K562 (cell line): ENCODE data around the gene MAGEA4. TPM values are rescaled to one million over a fixed set of nuclear protein-coding genes. Genes with fewer than 3 reads are reported as not detected.

Experiments used
- ATAC-seq: fragments of 200-7000 bp; cut with Tn5 transposase; 3 replicates; pipeline ENCODE4 v1.9.1; 2020; ENCODE audit warnings: moderate library complexity
- BruUV-seq: library from RNA; stranded (reverse); fragments of 400-500 nt; replicated peaks from 2 replicates; lab custom pipeline; 2021; lab: Mats Ljungman, UMichigan
- CTCF ChIA-PET: fragments of 300-600 bp; formaldehyde crosslinking; extraction: SDS; loops from one replicate; lab custom pipeline; 2021; ENCODE audit warnings: low intra/inter-chr PET ratio; lab: Yijun Ruan, JAX
- POLR2A ChIA-PET: fragments of 300-600, 350-650 bp; sonication (Branson Sonifier 250); formaldehyde crosslinking; extraction: SDS; loops from one replicate; lab custom pipeline; 2021; ENCODE audit warnings: antibody characterized with exemption, inconsistent platforms; lab: Yijun Ruan, JAX
- DNase-seq, 4 experiments: peaks; one replicate each; pipeline versions ENCODE4 v3.0.0 to v3.0.0-alpha.2; 2011 to 2018; ENCODE audit warnings: low spot score in 3 of 4, mixed read lengths in 3 of 4; ENCODE audit errors: extremely low read depth in 1 of 4
- FAIRE-seq: peaks from 2 replicates; lab custom pipeline; 2011; peaks lifted over from hg19 to GRCh38; lab: Jason Lieb, UNC
- H2AFZ ChIP-seq: 2 replicates; pipeline ENCODE4 v1.6.0; 2011; ENCODE audit warnings: low read depth, low read length, control low read depth, inconsistent platforms
- H3K27ac ChIP-seq: fragments of 200-600 bp; 3 replicates; pipeline ENCODE4 v1.8.0; 2011; ENCODE audit warnings: low read depth, mild to moderate bottlenecking, control low read depth, inconsistent platforms, low read length, moderate library complexity, mixed read lengths; ENCODE audit errors: extremely low read depth
- H3K27me3 ChIP-seq, 2 experiments: fragments of 300-600 bp in 1 of 2; 2 replicates in 1 of 2; 3 replicates in 1 of 2; pipeline versions ENCODE4 v1.6.0 to v1.8.0; 2011; ENCODE audit warnings: inconsistent platforms in 2 of 2, low read length in 2 of 2, mild to moderate bottlenecking in 1 of 2, mixed read lengths in 1 of 2, moderate library complexity in 1 of 2; ENCODE audit not compliant: control insufficient read depth in 2 of 2, insufficient read depth in 2 of 2
- H3K36me3 ChIP-seq: fragments of 300-600 bp; 3 replicates; pipeline ENCODE4 v1.8.0; 2011; ENCODE audit warnings: mild to moderate bottlenecking, low read length, inconsistent platforms; ENCODE audit not compliant: control insufficient read depth, insufficient read depth
- H3K4me1 ChIP-seq, 2 experiments: fragments of 200-600 bp in 1 of 2; replicated peaks in 1 of 2; 2 replicates in 1 of 2; 3 replicates in 1 of 2; pipeline versions ENCODE4 v1.5.1 to v1.8.0; 2011; ENCODE audit warnings: inconsistent platforms in 2 of 2, low read length in 2 of 2, mild to moderate bottlenecking in 1 of 2, mixed read lengths in 1 of 2, moderate library complexity in 1 of 2; ENCODE audit not compliant: control insufficient read depth in 2 of 2, insufficient read depth in 2 of 2
- H3K4me2 ChIP-seq: 2 replicates; pipeline ENCODE4 v1.6.1; 2011; ENCODE audit warnings: low read length, control low read depth, inconsistent platforms, mixed read lengths; ENCODE audit not compliant: insufficient read depth
- H3K4me3 ChIP-seq: fragments of 200-600 bp; sonication (generic), shearing (Covaris generic); 2 replicates; pipeline ENCODE4 v1.5.1; 2016; ENCODE audit warnings: control low read depth, inconsistent platforms
- H3K79me2 ChIP-seq: fragments of 200-600 bp; 3 replicates; pipeline ENCODE4 v1.8.0; 2011; ENCODE audit warnings: low read length, inconsistent platforms; ENCODE audit not compliant: control insufficient read depth, insufficient read depth
- H3K9ac ChIP-seq, 2 experiments: 2 replicates each; pipeline versions ENCODE4 v1.6.0 to v1.6.1; 2011; ENCODE audit warnings: low read depth in 2 of 2, low read length in 2 of 2, control low read depth in 1 of 2, inconsistent platforms in 1 of 2, mild to moderate bottlenecking in 1 of 2, mixed read lengths in 1 of 2; ENCODE audit not compliant: insufficient read depth in 1 of 2
- H3K9me1 ChIP-seq: one replicate; pipeline ENCODE4 v1.6.0; 2011; ENCODE audit warnings: inconsistent platforms, mild to moderate bottlenecking, low read length, moderate library complexity; ENCODE audit not compliant: control insufficient read depth, insufficient read depth
- H3K9me3 ChIP-seq: replicated peaks from 2 replicates; pipeline ENCODE4 v1.5.1; 2011; ENCODE audit warnings: low read depth, low read length, inconsistent platforms; ENCODE audit not compliant: control insufficient read depth, insufficient read depth
- H4K20me1 ChIP-seq: replicated peaks from 2 replicates; pipeline ENCODE4 v1.6.1; 2011; ENCODE audit warnings: low read length, inconsistent platforms, mixed read lengths; ENCODE audit not compliant: control insufficient read depth, insufficient read depth
- BHLHE40 ChIP-seq: IDR thresholded peaks from 2 replicates; pipeline ENCODE4 v1.6.1; 2011; ENCODE audit warnings: low read length, improper control_type of control experiment
- HDAC6 ChIP-seq: IDR thresholded peaks from 2 replicates; pipeline ENCODE4 v1.6.1; 2012; ENCODE audit warnings: low read depth, mild to moderate bottlenecking, control low read depth, inconsistent platforms, low read length, moderate library complexity
- MTA3 ChIP-seq: fragments of 450-650 bp; formaldehyde crosslinking; IDR thresholded peaks from 2 replicates; pipeline ENCODE4 v1.6.1; 2017; ENCODE audit warnings: mild to moderate bottlenecking, borderline replicate concordance
- RBM22 ChIP-seq: fragments of 200-400 bp; formaldehyde crosslinking; IDR thresholded peaks from 2 replicates; pipeline ENCODE4 v1.6.1; 2018; ENCODE audit warnings: low read length, low read depth; ENCODE audit not compliant: poor library complexity, severe bottlenecking
- RFX5 ChIP-seq: IDR thresholded peaks from 2 replicates; pipeline ENCODE4 v1.6.1; 2011; ENCODE audit warnings: low read depth, mild to moderate bottlenecking, improper control_type of control experiment, low read length
- TRIM24 ChIP-seq, 2 experiments: fragments of 450-650 bp; IDR thresholded peaks; 2 replicates each; pipeline ENCODE4 v1.6.1; 2016
- ZNF174 ChIP-seq: fragments of 250-450 bp; sonication (Bioruptor Pico); IDR thresholded peaks from 2 replicates; pipeline ENCODE4 v1.4.0; 2020; ENCODE audit warnings: mild to moderate bottlenecking
- WGBS: fragments of 100-300 bp; shearing (Covaris generic); methylation state at CpG from one replicate; pipeline ENCODE4 v1.1.6; 2016; ENCODE audit warnings: low coverage, mixed read lengths; ENCODE audit not compliant: insufficient coverage; ENCODE audit errors: missing lambda C conversion rate; 5-methylcytosine and 5-hydroxymethylcytosine counted together
- in situ Hi-C: fragments of 300-500 bp; cut with MboI; formaldehyde crosslinking; loops from 4 replicates; pipeline ENCODE4 v1.15.0; 2018; ENCODE audit warnings: inconsistent platforms, mixed read lengths
- intact Hi-C: fragments of 100-400 bp; cut with micrococcal nuclease; formaldehyde crosslinking; loops from 2 replicates; pipeline ENCODE4 v1.14.2; 2022
- polyA plus RNA-seq, 8 experiments: library from polyadenylated mRNA; depleted of rRNA in 4 of 8; stranded (reverse) in 5 of 8; unstranded in 3 of 8; fragments of >200 nt; fragmentation: Nextera tagmentation in 2 of 8; fragmentation: Illumina TruSeq in 1 of 8; extraction: Ambion mirVana in 2 of 8; extraction: Trizol in 1 of 8; gene quantifications; 2 replicates each; pipeline versions ENCODE4 v1.2.1 to v1.2.3, GENCODE V29; 2011 to 2014; ENCODE audit warnings: inconsistent platforms in 1 of 8, missing spikeins in 1 of 8
- total RNA-seq, 7 experiments: library from RNA; depleted of rRNA in 6 of 7; stranded (reverse); fragments of >200 nt in 6 of 7; fragmentation: Illumina TruSeq in 2 of 7; extraction: Trizol in 2 of 7; gene quantifications; 2 replicates each; pipeline versions ENCODE4 v1.2.1 to v1.2.3, GENCODE V29; 2011 to 2021; ENCODE audit warnings: low replicate concordance in 1 of 7
- TF ChIP-seq, protein P1 (sequence below): sonication (generic); formaldehyde crosslinking; IDR thresholded peaks from 2 replicates; pipeline ENCODE4 v1.9.0; 2022; ENCODE audit warnings: mild to moderate bottlenecking, missing genetic modification reagents
- TF ChIP-seq, protein P2 (sequence below): sonication (generic); formaldehyde crosslinking; IDR thresholded peaks from 2 replicates; pipeline ENCODE4 v1.5.0; 2020; ENCODE audit warnings: missing genetic modification reagents

MAGEA4 gene
- total and polyA plus RNA-seq, 9 of the 15 experiments (the other 6 are each of a cell fraction or from before 2014, with no cell fraction given), result 0.42 to 1.9 (median 0.69) TPM

DNA sequence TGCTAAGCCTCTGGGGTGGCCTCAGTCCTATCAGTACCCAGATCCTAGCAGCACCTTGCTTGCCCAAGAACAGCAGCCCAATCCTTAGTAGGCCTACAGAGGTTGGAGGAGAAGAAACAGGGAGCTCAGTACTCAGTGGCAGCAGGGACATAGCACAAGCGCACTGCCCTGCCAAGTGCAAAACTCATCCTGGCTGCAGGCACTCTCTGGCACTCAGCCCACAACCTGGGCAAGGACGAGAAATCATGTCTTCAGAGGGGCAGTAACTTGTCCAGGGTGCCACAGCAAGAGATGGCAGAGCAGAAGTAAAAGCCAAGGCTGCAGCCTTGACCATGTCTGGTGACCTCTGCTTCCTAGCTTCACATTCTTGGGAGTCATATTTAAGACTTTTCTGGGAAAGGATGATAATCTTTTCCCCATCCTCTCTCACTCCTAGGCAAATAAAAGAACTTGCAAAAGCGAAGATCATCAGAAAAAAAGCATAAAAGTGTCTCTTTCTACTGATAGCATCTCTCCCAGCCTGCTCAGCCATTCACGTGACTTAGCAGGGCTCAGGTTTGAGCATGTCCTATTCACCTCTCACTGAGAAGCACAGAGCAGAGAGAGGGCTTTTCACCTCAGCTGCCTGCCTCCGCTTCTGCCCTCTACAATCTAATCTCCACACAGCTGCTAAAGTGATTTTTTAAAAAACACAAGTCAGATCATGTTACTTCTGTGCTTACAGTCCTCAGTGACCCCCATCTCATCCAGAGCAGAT, 37.2 kb upstream of the MAGEA4 start:
- no peak overlapping the region for H3K27ac ChIP-seq
- BruUV-seq, result no TSS peak
- H3K4me2 ChIP-seq, result 0 out of 2 replicates have a peak overlapping the region, but pooled peaks have one; percentile 25
- no peak overlapping the region for H3K9ac ChIP-seq
- no peaks in the 10 kb centered on the region for H3K79me2 ChIP-seq
- in situ Hi-C loops (no loop called here), intact Hi-C loops (no loop called here)
- no peaks in the 10 kb centered on the region for H3K9me3 ChIP-seq
- ChIA-PET CTCF (no interaction called here), POLR2A (no interaction called here)
- ATAC-seq (no peak; the same call in 2 of the 3 replicates), FAIRE-seq (no peak), DNase-seq (no peak)
- H3K9me1 ChIP-seq, result no peaks in the 10 kb centered on the region
- H3K4me3 ChIP-seq, result no peak overlapping the region
- no peaks in the 10 kb centered on the region for H3K36me3 ChIP-seq
- H4K20me1 ChIP-seq, result no peaks in the 10 kb centered on the region
- no peak for TF ChIP-seq ZNF174
- no peak for TF ChIP-seq TRIM24 (IDR thresholded peaks at IDR 0.05)
- TF ChIP-seq HDAC6, result no peak
- TF ChIP-seq, protein P1, sequence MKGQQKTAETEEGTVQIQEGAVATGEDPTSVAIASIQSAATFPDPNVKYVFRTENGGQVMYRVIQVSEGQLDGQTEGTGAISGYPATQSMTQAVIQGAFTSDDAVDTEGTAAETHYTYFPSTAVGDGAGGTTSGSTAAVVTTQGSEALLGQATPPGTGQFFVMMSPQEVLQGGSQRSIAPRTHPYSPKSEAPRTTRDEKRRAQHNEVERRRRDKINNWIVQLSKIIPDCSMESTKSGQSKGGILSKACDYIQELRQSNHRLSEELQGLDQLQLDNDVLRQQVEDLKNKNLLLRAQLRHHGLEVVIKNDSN (CRISPR knock-in tag), result 0 out of 2 replicates have a peak, but pooled peaks have one; percentile 7
- no peak for TF ChIP-seq RBM22
- TF ChIP-seq, protein P2, sequence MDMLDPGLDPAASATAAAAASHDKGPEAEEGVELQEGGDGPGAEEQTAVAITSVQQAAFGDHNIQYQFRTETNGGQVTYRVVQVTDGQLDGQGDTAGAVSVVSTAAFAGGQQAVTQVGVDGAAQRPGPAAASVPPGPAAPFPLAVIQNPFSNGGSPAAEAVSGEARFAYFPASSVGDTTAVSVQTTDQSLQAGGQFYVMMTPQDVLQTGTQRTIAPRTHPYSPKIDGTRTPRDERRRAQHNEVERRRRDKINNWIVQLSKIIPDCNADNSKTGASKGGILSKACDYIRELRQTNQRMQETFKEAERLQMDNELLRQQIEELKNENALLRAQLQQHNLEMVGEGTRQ (CRISPR knock-in tag), result peak; percentile 26; the same call in 1 of the 2 replicates
- TF ChIP-seq MTA3, result no peak
- no peak for TF ChIP-seq RFX5
- TF ChIP-seq BHLHE40, result peak; percentile 60
- no peaks in the 10 kb centered on the region for H3K27me3 ChIP-seq
- no peak overlapping the region for H2AFZ ChIP-seq
- 20% methylated on average over 5 of the region's 5 CpGs for WGBS
- H3K4me1 ChIP-seq, result peaks cover 0 to 12% of the 10 kb centered on the region in 2 experiments; a peak in 2 of 5 replicates
